Measurements from ENCODE around the gene RASSF4.

RASSF4 gene

GRCh38 chr10:44949915-44950314 is 9.7 kb upstream of the RASSF4 start:
- 83 to 85% methylated on average over 2 to 3 of the region's 3 CpGs for WGBS, 2 experiments (ENCODE audit: insufficient coverage in 2 of 2)
- Histone ChIP-seq H3K27ac (ENCODE audit: low read depth, low read length, severe bottlenecking) (no peak overlapping the region), H3K4me3 (ENCODE audit: extremely low read depth, insufficient read depth, low read length, poor library complexity, severe bottlenecking) (no peak overlapping the region), H3K9me3 (ENCODE audit: control insufficient read depth, low read length) (no peaks in the 10 kb centered on the region), H3K36me3 (ENCODE audit: control insufficient read depth, insufficient read depth, low read length) (no peaks in the 10 kb centered on the region), H3K4me1 (ENCODE audit: control insufficient read depth, insufficient read depth, low read length, poor library complexity, severe bottlenecking) (peaks cover 35% of the 10 kb centered on the region)

GRCh38 chr10:44950326-44951225 is 9.0 kb upstream of the RASSF4 start:
- Histone ChIP-seq H3K36me3 (ENCODE audit: control insufficient read depth, insufficient read depth, low read length) (peaks cover 1% of the 10 kb centered on the region), H3K4me1 (ENCODE audit: control insufficient read depth, insufficient read depth, low read length, poor library complexity, severe bottlenecking) (peaks cover 35% of the 10 kb centered on the region), H3K9me3 (ENCODE audit: control insufficient read depth, low read length) (no peaks in the 10 kb centered on the region), H3K27ac (ENCODE audit: low read depth, low read length, severe bottlenecking) (no peak overlapping the region), H3K4me3 (ENCODE audit: extremely low read depth, insufficient read depth, low read length, poor library complexity, severe bottlenecking) (no peak overlapping the region)
- 93 to 96% methylated on average over 5 to 9 of the region's 10 CpGs for WGBS, 2 experiments (ENCODE audit: insufficient coverage in 2 of 2)

DNA sequence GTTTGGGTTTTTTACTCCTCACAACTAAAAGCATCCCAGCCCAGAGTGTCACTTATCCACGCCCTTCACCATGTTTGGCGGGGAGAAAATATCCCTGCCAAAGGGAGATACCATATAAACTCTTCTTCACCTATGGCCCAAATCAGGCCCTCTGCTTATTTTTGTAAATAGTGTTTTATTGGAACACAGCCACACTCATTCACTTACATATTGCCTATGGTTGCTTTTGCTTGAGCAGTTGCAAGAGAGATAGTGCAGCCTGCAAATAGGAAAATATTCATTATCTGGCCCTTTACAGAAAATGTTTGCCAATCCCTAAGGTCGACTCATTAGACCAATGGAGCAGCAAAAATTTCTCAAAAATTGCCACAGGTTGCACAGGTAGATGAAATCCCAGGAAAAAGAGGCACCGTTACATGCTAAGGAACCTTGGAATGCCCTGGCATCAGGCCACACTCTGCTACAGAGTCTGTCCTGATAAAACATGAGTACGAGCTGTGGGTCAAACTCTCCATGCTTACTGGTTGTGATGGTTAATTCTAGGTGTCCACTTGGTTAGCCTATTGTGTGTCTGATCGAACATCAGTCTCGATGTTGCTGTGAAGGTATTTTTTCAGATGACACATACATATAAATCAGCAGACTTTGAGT is 7.9 kb upstream of the RASSF4 start:
- Histone ChIP-seq H3K36me3 (ENCODE audit: control insufficient read depth, insufficient read depth, low read length) (peaks cover 2% of the 10 kb centered on the region), H3K9me3 (ENCODE audit: control insufficient read depth, low read length) (peaks cover 2% of the 10 kb centered on the region), H3K4me1 (ENCODE audit: control insufficient read depth, insufficient read depth, low read length, poor library complexity, severe bottlenecking) (peaks cover 32% of the 10 kb centered on the region), H3K4me3 (ENCODE audit: extremely low read depth, insufficient read depth, low read length, poor library complexity, severe bottlenecking) (no peak overlapping the region), H3K27ac (ENCODE audit: low read depth, low read length, severe bottlenecking) (peak overlapping the region; percentile 54)
- 91 to 93% methylated on average over 2 to 3 of the region's 7 CpGs for WGBS, 2 experiments (ENCODE audit: insufficient coverage in 2 of 2)

DNA sequence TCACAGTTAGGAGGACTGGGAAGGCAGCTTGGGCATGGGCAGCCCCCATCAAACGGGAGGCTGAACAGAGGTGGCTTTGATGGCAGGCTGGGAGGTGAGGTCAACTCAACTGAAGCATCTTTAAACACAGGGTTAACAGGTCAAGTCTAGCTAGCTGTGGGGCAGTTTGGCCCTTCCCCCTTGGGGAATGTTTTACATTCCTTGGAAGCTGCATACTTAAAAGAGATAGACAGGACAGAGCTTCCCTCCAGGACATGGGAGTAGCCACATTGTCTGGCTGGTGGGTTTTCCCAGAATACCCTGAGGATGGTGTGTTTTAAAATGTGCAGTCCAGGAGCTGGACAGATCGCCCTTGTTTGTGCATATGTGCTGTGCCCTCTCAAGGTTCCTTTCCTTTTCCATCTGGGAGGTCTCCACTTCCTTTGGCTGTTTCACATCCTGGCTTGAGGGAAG is 6.8 kb upstream of the RASSF4 start:
- Histone ChIP-seq H3K27ac (ENCODE audit: low read depth, low read length, severe bottlenecking) (peak overlapping the region; percentile 54), H3K9me3 (ENCODE audit: control insufficient read depth, low read length) (peaks cover 4% of the 10 kb centered on the region), H3K4me3 (ENCODE audit: extremely low read depth, insufficient read depth, low read length, poor library complexity, severe bottlenecking) (no peak overlapping the region), H3K36me3 (ENCODE audit: control insufficient read depth, insufficient read depth, low read length) (peaks cover 2% of the 10 kb centered on the region), H3K4me1 (ENCODE audit: control insufficient read depth, insufficient read depth, low read length, poor library complexity, severe bottlenecking) (peaks cover 27% of the 10 kb centered on the region)
- WGBS, 2 experiments (ENCODE audit: insufficient coverage in 2 of 2): 29 to 64% methylated on average over 2 of the region's 2 CpGs

DNA sequence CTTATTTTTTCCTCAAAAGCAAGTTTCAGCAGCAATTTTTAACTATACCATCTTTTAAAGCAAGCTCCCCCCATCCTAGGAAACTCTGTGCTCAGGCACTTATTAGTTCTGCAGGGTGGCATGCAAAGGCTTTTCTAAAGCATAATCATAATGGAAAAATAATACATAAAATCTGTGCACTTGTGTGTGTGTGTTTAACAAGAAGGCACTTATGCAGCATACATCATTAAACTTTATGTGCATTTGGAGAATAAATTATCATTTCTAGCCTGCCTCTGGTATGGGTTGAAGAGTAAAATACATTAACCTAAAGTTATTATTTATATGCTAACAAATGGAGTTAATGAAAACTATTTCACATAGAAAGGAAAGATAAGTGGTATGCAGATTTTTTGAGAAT is 5.6 kb upstream of the RASSF4 start:
- peaks cover 2% of the 10 kb centered on the region for H3K36me3 ChIP-seq (ENCODE audit: control insufficient read depth, insufficient read depth, low read length)
- no peak overlapping the region for H3K4me3 ChIP-seq (ENCODE audit: extremely low read depth, insufficient read depth, low read length, poor library complexity, severe bottlenecking)
- peaks cover 33% of the 10 kb centered on the region for H3K4me1 ChIP-seq (ENCODE audit: control insufficient read depth, insufficient read depth, low read length, poor library complexity, severe bottlenecking)
- H3K9me3 ChIP-seq (ENCODE audit: control insufficient read depth, low read length): peaks cover 4% of the 10 kb centered on the region
- H3K27ac ChIP-seq (ENCODE audit: low read depth, low read length, severe bottlenecking): no peak overlapping the region

DNA sequence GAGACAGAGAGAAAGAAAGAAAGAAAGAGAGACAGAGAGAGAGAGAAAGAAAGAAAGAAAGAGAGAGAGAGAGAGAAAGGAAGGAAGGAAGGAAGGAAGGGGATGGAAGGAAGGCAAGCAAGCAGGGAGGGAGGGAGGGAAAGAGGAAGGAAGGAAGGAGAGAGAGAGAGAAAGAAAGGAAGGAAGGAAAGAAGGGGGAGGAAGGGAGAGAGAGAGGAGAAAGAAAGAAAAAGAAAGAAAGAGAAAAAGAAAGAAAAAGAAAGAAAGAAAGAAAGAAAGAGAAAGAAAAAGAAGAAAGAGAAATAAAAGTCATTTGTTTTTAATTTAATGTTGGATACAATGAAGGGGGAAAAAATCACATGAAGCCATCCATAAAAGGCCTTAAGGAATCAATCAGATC is 4.6 kb upstream of the RASSF4 start:
- no peak overlapping the region for H3K27ac ChIP-seq (ENCODE audit: low read depth, low read length, severe bottlenecking)
- peaks cover 4% of the 10 kb centered on the region for H3K9me3 ChIP-seq (ENCODE audit: control insufficient read depth, low read length)
- peaks cover 2% of the 10 kb centered on the region for H3K36me3 ChIP-seq (ENCODE audit: control insufficient read depth, insufficient read depth, low read length)
- peaks cover 33% of the 10 kb centered on the region for H3K4me1 ChIP-seq (ENCODE audit: control insufficient read depth, insufficient read depth, low read length, poor library complexity, severe bottlenecking)
- H3K4me3 ChIP-seq (ENCODE audit: extremely low read depth, insufficient read depth, low read length, poor library complexity, severe bottlenecking): no peak overlapping the region

DNA sequence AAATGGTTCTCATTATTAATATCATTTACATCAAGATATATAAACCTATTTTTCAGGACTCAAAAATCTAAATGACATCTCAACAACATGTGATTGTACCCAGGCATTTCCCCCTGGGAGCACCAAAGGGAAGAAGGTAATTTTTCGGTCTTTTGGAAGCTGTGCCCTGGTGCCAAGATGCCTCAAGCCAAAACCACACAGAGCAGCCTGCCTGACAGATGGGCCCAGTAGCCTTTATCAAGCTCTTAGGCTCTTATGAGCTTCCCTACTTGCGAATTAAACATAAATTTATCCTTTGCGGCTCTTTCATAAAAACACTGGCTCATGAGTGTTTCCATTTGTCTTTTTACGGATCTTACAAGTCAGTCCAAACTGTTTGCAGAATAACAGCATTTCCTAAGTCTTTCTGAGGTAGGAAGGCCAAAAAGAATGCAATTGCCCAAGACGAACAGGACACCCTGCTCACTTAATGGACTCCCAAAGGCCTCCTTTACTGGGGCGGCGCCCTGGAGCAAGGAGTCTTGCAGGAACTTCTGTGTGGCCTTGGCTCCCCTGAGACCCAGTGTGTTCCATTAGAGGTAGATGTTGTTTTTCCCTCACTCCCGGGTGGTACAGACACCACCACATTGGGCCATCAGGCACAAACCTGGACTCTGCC is 4.1 kb upstream of the RASSF4 start:
- no peak overlapping the region for H3K4me3 ChIP-seq (ENCODE audit: extremely low read depth, insufficient read depth, low read length, poor library complexity, severe bottlenecking)
- H3K36me3 ChIP-seq (ENCODE audit: control insufficient read depth, insufficient read depth, low read length): peaks cover 2% of the 10 kb centered on the region
- H3K9me3 ChIP-seq (ENCODE audit: control insufficient read depth, low read length): peaks cover 4% of the 10 kb centered on the region
- H3K4me1 ChIP-seq (ENCODE audit: control insufficient read depth, insufficient read depth, low read length, poor library complexity, severe bottlenecking): peaks cover 33% of the 10 kb centered on the region
- no peak overlapping the region for H3K27ac ChIP-seq (ENCODE audit: low read depth, low read length, severe bottlenecking)
- 96 to 97% methylated on average over 7 to 8 of the region's 8 CpGs for whole genome bisulfite sequencing, 2 experiments (ENCODE audit: insufficient coverage in 2 of 2)

- Histone ChIP-seq H3K4me3 (ENCODE audit: extremely low read depth, insufficient read depth, low read length, poor library complexity, severe bottlenecking) (no peak overlapping the region), H3K9me3 (ENCODE audit: control insufficient read depth, low read length) (peaks cover 4% of the 10 kb centered on the region), H3K4me1 (ENCODE audit: control insufficient read depth, insufficient read depth, low read length, poor library complexity, severe bottlenecking) (peaks cover 33% of the 10 kb centered on the region), H3K27ac (ENCODE audit: low read depth, low read length, severe bottlenecking) (no peak overlapping the region), H3K36me3 (ENCODE audit: control insufficient read depth, insufficient read depth, low read length) (peaks cover 2% of the 10 kb centered on the region)
- WGBS, 2 experiments (ENCODE audit: insufficient coverage in 2 of 2): 89 to 91% methylated on average over 4 of the region's 4 CpGs
These were observed 3.4 kb upstream of the RASSF4 start for GRCh38 chr10:44956226-44956625.

- Histone ChIP-seq H3K36me3 (ENCODE audit: control insufficient read depth, insufficient read depth, low read length) (peaks cover 2% of the 10 kb centered on the region), H3K9me3 (ENCODE audit: control insufficient read depth, low read length) (peaks cover 4% of the 10 kb centered on the region), H3K4me1 (ENCODE audit: control insufficient read depth, insufficient read depth, low read length, poor library complexity, severe bottlenecking) (peaks cover 28% of the 10 kb centered on the region), H3K4me3 (ENCODE audit: extremely low read depth, insufficient read depth, low read length, poor library complexity, severe bottlenecking) (no peak overlapping the region), H3K27ac (ENCODE audit: low read depth, low read length, severe bottlenecking) (no peak overlapping the region)
- 88 to 96% methylated on average over 3 to 4 of the region's 4 CpGs for WGBS, 2 experiments (ENCODE audit: insufficient coverage in 2 of 2)
These were observed 2.6 kb upstream of the RASSF4 start for GRCh38 chr10:44956717-44957706.

Measured in mesodermal cell (in vitro differentiated cells).